Natural killer cell (primary cell): ENCODE measurements around the gene PRRC2C. TPM values are rescaled to one million over a fixed set of nuclear protein-coding genes. Genes with fewer than 3 reads are reported as not detected.
A peak's percentile ranks its signal among the peaks of the same experiment; 100 is the strongest.

Source experiments
- ATAC-seq, 3 donors: fragments of 150-1000 bp in 2 of 3; fragments of 200-7000 bp in 1 of 3; cut with Tn5 transposase; 1 replicate in 1 of 3; 2 replicates in 2 of 3; pipeline ENCODE4 v1.10.0; 2021; ENCODE audit warnings: mild to moderate bottlenecking in 2 of 3, moderate library complexity in 2 of 3
- DNase-seq, 2 donors: peaks; one replicate each; pipeline versions ENCODE4 v3.0.0 to v3.0.0-alpha.2; 2013 to 2021; ENCODE audit warnings: mixed read lengths in 1 of 2
- H3K27ac ChIP-seq: one replicate; pipeline ENCODE4 v1.5.1; 2013; ENCODE audit warnings: mild to moderate bottlenecking, low read length
- H3K27me3 ChIP-seq: one replicate; pipeline ENCODE4 v1.6.1; 2013; ENCODE audit warnings: low read length; ENCODE audit not compliant: control insufficient read depth, insufficient read depth
- H3K36me3 ChIP-seq: one replicate; pipeline ENCODE4 v1.6.1; 2013; ENCODE audit warnings: low read length; ENCODE audit not compliant: control insufficient read depth, insufficient read depth
- H3K4me1 ChIP-seq: one replicate; pipeline ENCODE4 v1.6.1; 2013; ENCODE audit warnings: low read length; ENCODE audit not compliant: control insufficient read depth, insufficient read depth
- H3K4me3 ChIP-seq: one replicate; pipeline ENCODE4 v1.5.1; 2013; ENCODE audit warnings: low read length
- H3K9me3 ChIP-seq: one replicate; pipeline ENCODE4 v1.6.1; 2013; ENCODE audit warnings: low read length; ENCODE audit not compliant: control insufficient read depth, insufficient read depth
- H3K27ac Mint-ChIP-seq, 2 donors: one replicate each; pipeline ENCODE4 v1.8.0; 2022; ENCODE audit warnings: mild to moderate bottlenecking in 2 of 2, mixed read lengths in 2 of 2, moderate library complexity in 1 of 2
- H3K27me3 Mint-ChIP-seq, 2 donors: one replicate each; pipeline ENCODE4 v1.8.0; 2022; ENCODE audit warnings: low read depth in 2 of 2, mixed read lengths in 2 of 2
- H3K36me3 Mint-ChIP-seq: one replicate; pipeline ENCODE4 v1.8.0; 2022; ENCODE audit warnings: mixed read lengths
- H3K4me1 Mint-ChIP-seq, 2 donors: one replicate each; pipeline ENCODE4 v1.8.0; 2022; ENCODE audit warnings: mixed read lengths in 2 of 2
- H3K4me3 Mint-ChIP-seq: one replicate; pipeline ENCODE4 v1.8.0; 2022; ENCODE audit warnings: mild to moderate bottlenecking, moderate library complexity, mixed read lengths
- H3K9me3 Mint-ChIP-seq, 2 donors: one replicate each; pipeline ENCODE4 v1.8.0; 2022; ENCODE audit warnings: mixed read lengths in 2 of 2
- CTCF ChIP-seq: fragments of 200-600 bp; IDR thresholded peaks from one replicate; pipeline ENCODE4 v1.8.0; 2022; ENCODE audit warnings: antibody characterized with exemption
- WGBS: methylation state at CpG from one replicate; pipeline ENCODE4 v1.1.7; 2013; ENCODE audit warnings: missing lambda C conversion rate; ENCODE audit not compliant: insufficient coverage; 5-methylcytosine and 5-hydroxymethylcytosine counted together
- intact Hi-C: fragments of 100-400 bp; cut with micrococcal nuclease; formaldehyde crosslinking; loops from one replicate; pipeline ENCODE4 v1.14.2; 2022
- total RNA-seq, 4 donors: library from RNA; stranded (reverse); fragments of 120-200 nt in 1 of 4; gene quantifications; one replicate each; pipeline versions ENCODE4 v1.2.3 to v1.2.4, GENCODE V29; 2013 to 2022

PRRC2C gene
- total RNA-seq, 3 donors from 2014 or later (not counting 1 experiment from before 2014, with no cell fraction given), result 330 to 355 (median 353) TPM

GRCh38 chr1:171501305-171502024, 16.1 kb downstream of the PRRC2C start:
- Histone ChIP-seq H3K27me3 (no peaks in the 10 kb centered on the region), H3K4me3 (no peak overlapping the region), H3K27ac (no peak overlapping the region), H3K36me3 (peaks cover 5% of the 10 kb centered on the region), H3K4me1 (peaks cover 26% of the 10 kb centered on the region), H3K9me3 (no peaks in the 10 kb centered on the region)
- peak overlapping the region; percentile 63 to 81 for H3K27ac Mint-ChIP-seq
- no peak overlapping the region for H3K4me3 Mint-ChIP-seq
- ATAC-seq (no peak), DNase-seq (no peak)
- intact Hi-C loops, result no loop called here
- peaks cover 89 to 90% of the 10 kb centered on the region in 2 donors for H3K4me1 Mint-ChIP-seq
- H3K36me3 Mint-ChIP-seq, result peaks cover 7% of the 10 kb centered on the region
- no peaks in the 10 kb centered on the region for H3K27me3 Mint-ChIP-seq
- no peak for TF ChIP-seq CTCF
- H3K9me3 Mint-ChIP-seq, result no peaks in the 10 kb centered on the region

- peak overlapping the region; percentile 66 to 78 for H3K27ac Mint-ChIP-seq
- WGBS, result no CpG with 5 or more reads among the region's 1 CpG
- H3K4me1 ChIP-seq, result peaks cover 18% of the 10 kb centered on the region
Observed at GRCh38 chr1:171506525-171507304, 21.4 kb downstream of the PRRC2C start.

GRCh38 chr1:171507435-171507834, 22.1 kb downstream of the PRRC2C start:
- Mint-ChIP-seq H3K27ac (peak overlapping the region; percentile 66 to 78), H3K9me3 (no peaks in the 10 kb centered on the region), H3K27me3 (no peaks in the 10 kb centered on the region), H3K36me3 (no peaks in the 10 kb centered on the region), H3K4me3 (peak overlapping the region; percentile 65), H3K4me1 (peaks cover 96 to 98% of the 10 kb centered on the region in 2 donors)
- H3K9me3 ChIP-seq, result no peaks in the 10 kb centered on the region
- H3K27ac ChIP-seq, result no peak overlapping the region
- peak in 1 of 3 donors; percentile 17 for ATAC-seq
- intact Hi-C loops, result no loop called here
- no peak for DNase-seq
- H3K4me3 ChIP-seq, result no peak overlapping the region
- peaks cover 18% of the 10 kb centered on the region for H3K4me1 ChIP-seq
- H3K27me3 ChIP-seq, result no peaks in the 10 kb centered on the region
- H3K36me3 ChIP-seq, result no peaks in the 10 kb centered on the region
- 94% methylated on average over 3 of the region's 4 CpGs for WGBS
- TF ChIP-seq CTCF, result no peak

More at GRCh38 chr1:171506525-171507304, 21.4 kb downstream of the PRRC2C start:
- Mint-ChIP-seq H3K4me1 (peaks cover 95 to 98% of the 10 kb centered on the region in 2 donors), H3K27me3 (no peaks in the 10 kb centered on the region), H3K36me3 (no peaks in the 10 kb centered on the region), H3K9me3 (no peaks in the 10 kb centered on the region), H3K4me3 (peak overlapping the region; percentile 47)
- ATAC-seq (peak; percentile 16 to 24 (median 23)), DNase-seq (no peak)
- no peaks in the 10 kb centered on the region for H3K27me3 ChIP-seq
- intact Hi-C loops, result no loop called here
- no peaks in the 10 kb centered on the region for H3K9me3 ChIP-seq
- TF ChIP-seq CTCF, result no peak
- no peaks in the 10 kb centered on the region for H3K36me3 ChIP-seq
- no peak overlapping the region for H3K27ac ChIP-seq
- H3K4me3 ChIP-seq, result no peak overlapping the region
